BJ (cell line): ENCODE measurements around the gene KIF26B. TPM values are rescaled to one million over a fixed set of nuclear protein-coding genes. Genes with fewer than 3 reads are reported as not detected.

ENCODE experiments used
- CTCF ChIA-PET: fragments of 350-600 bp; formaldehyde crosslinking; extraction: SDS; loops from one replicate; lab custom pipeline; 2021; ENCODE audit warnings: antibody characterized with exemption, inconsistent platforms; lab: Yijun Ruan, JAX
- POLR2A ChIA-PET: fragments of 300-600 bp; sonication (Branson Sonifier 250); formaldehyde crosslinking; extraction: SDS; loops from one replicate; lab custom pipeline; 2021; ENCODE audit warnings: antibody characterized with exemption; lab: Charles Lee
- DNase-seq: peaks from one replicate; pipeline ENCODE4 v3.0.0-alpha.2; 2011; ENCODE audit warnings: low read depth
- H3K27me3 ChIP-seq: 2 replicates; pipeline ENCODE4 v1.6.0; 2011; ENCODE audit warnings: low read length; ENCODE audit not compliant: control insufficient read depth, insufficient read depth
- H3K36me3 ChIP-seq: 2 replicates; pipeline ENCODE4 v1.5.1; 2011; ENCODE audit warnings: low read length; ENCODE audit not compliant: control insufficient read depth, insufficient read depth
- H3K4me3 ChIP-seq: 2 replicates; pipeline ENCODE4 v1.5.1; 2011; ENCODE audit warnings: low read depth, mild to moderate bottlenecking, control low read depth, low read length
- CTCF ChIP-seq: IDR thresholded peaks from 2 replicates; pipeline ENCODE4 v1.5.1; 2011; ENCODE audit warnings: low read depth, mild to moderate bottlenecking, control low read depth, inconsistent platforms, low read length, moderate library complexity; ENCODE audit not compliant: insufficient read depth
- polyA plus RNA-seq: library from polyadenylated mRNA; depleted of rRNA; stranded (reverse); fragments of >200 nt; gene quantifications from 2 replicates; pipeline ENCODE4 v1.2.3, GENCODE V29; 2011

Gene KIF26B
- polyA plus RNA-seq, 1 experiment = 2.8 TPM

DNA sequence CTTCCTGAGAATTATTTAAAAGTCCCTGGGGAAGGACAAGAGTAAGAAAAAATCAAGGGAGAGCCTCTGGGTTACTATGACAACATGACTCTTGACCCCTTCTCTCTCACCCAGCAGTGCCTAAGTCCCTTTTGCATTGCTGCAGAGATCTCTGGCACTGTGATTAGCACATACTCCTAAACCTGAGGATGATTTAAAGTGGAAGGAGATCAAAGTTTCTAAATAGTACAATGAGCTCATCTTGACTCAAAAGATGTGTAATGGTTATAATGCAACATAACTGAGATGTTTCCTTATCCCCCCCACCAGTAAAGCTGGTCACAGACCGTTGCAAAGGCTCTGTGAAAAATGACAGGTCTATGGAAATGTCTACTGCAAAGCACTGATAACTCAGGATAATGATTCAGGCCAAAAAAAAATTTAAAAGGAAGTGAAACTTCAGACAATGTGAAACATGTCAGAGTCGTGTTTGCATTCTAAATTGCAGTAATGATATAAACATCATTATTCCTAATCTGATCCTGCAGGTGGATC, 519.2 kb downstream of the KIF26B start:
- POLR2A ChIA-PET = no interaction called here
- no peak for DNase-seq
- H3K36me3 ChIP-seq = no peaks in the 10 kb centered on the region
- no peak overlapping the region for H3K4me3 ChIP-seq
- CTCF ChIA-PET = no interaction called here
- no peak for TF ChIP-seq CTCF
- H3K27me3 ChIP-seq = no peaks in the 10 kb centered on the region

DNA sequence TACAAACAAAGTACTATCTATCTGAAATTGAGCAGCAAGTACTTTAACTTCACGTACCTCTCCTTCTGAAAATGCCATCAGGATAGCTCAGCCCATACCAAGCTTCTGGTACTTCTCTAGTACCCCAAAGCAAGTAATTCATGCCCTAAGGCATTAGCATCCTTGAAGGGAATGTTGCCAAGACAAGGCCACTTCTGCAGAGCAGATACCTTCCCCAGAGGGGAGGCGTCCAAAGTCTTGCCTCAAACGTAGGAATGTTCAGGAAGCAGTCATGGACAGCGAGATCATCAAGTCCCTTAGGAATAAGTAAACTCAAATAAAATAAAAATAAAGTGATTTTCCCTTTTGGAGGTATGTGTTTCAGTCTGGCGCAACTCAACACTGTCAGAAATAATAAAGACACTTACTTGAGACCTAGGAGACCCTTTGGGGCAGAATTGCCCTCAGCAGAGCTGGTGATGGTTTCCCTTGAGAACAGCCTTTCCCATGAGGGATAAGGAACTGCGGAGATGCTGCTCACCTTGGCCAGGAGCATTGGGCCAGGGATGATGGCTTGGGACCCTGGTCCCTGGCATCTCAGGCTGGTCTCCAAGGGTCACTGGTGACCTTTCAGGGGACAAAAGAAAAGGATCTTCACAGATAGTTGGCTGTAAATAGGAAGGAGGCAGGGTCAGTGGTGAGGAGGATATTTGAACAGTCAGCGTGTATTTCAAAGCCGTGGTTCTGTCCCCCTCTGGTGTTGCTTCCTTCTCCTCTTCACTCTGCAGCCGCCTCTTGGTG, 522.9 kb downstream of the KIF26B start:
- no peak overlapping the region for H3K4me3 ChIP-seq
- no peaks in the 10 kb centered on the region for H3K27me3 ChIP-seq
- TF ChIP-seq CTCF = no peak
- DNase-seq = no peak
- POLR2A ChIA-PET = no interaction called here
- H3K36me3 ChIP-seq = no peaks in the 10 kb centered on the region
- CTCF ChIA-PET = no interaction called here

GRCh38 chr1:245678860-245679411, 524.2 kb downstream of the KIF26B start:
- no peak for TF ChIP-seq CTCF
- POLR2A ChIA-PET = no interaction called here
- no peak overlapping the region for H3K4me3 ChIP-seq
- H3K27me3 ChIP-seq = no peaks in the 10 kb centered on the region
- no peak for DNase-seq
- CTCF ChIA-PET = no interaction called here
- H3K36me3 ChIP-seq = no peaks in the 10 kb centered on the region

DNA sequence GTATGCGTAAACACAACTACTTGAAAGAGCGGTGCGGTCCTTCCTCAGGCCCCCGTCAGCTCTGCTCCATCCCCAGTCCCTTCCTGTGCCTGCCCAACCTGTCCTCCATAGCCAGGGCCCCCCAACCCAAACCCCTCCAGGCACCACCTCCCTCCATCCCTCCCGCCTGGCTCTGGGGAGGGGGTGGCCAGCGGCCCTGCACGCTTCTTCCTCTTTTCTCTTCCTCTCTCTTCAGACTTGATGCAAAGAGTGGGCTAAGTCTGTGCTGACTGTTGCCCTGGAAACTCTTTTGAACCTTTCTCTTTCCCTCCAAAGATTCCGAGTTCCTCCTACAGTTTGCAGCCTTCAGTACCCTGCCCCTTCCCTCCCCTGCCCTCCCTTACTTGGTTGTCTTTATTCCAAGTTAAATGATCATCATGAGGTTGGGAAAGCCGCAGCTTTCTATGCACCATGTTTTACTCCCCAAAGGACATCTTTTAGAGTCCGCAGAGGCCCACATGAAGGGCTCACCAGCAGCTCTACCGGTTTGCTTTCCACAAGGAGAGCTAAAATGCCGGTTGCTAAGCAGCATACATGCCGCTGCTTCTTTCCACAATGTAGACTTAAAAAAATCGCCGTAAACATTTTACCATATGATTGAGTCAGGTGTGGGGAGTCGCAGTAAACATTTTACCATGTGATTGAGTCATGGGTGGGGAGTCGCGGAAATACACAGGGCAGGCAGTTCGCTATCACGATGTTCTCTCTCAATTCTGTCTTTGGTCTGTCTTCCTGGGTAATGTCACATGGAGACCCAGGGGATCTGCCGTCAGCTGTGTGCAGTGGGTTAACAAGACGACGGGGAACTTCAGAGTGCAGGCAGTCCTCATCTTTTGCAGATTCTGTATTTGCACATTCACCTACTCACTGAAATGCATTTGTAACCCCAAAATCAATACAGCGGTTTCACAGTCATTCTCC, 525.3 kb downstream of the KIF26B start:
- ChIA-PET CTCF (no interaction called here), POLR2A (no interaction called here)
- TF ChIP-seq CTCF = no peak
- Histone ChIP-seq H3K36me3 (peaks cover 1% of the 10 kb centered on the region), H3K27me3 (no peaks in the 10 kb centered on the region), H3K4me3 (no peak overlapping the region)
- DNase-seq = no peak
